Spleen (tissue), 11 donors: Measurements from ENCODE around the gene BMF. TPM values are rescaled to one million over a fixed set of nuclear protein-coding genes. Genes with fewer than 3 reads are reported as not detected.

Experiments
- DNase-seq: peaks from one replicate; pipeline ENCODE4 v3.0.0-alpha.2; 2020
- H3K27ac ChIP-seq, 8 donors: fragments of 200-600 bp; sonication (generic) in 7 of 8; 1 replicate in 4 of 8; 2 replicates in 4 of 8; pipeline versions ENCODE4 v1.5.0 to v1.8.0; 2016 to 2021; ENCODE audit warnings: inconsistent platforms in 4 of 8, mild to moderate bottlenecking in 4 of 8, moderate library complexity in 1 of 8
- H3K27me3 ChIP-seq, 7 donors: fragments of 200-600 bp; sonication (generic) in 6 of 7; replicated peaks in 1 of 7; 1 replicate in 4 of 7; 2 replicates in 3 of 7; pipeline versions ENCODE4 v1.5.0 to v1.8.0; 2016 to 2021; ENCODE audit warnings: inconsistent platforms in 3 of 7, mild to moderate bottlenecking in 1 of 7
- H3K36me3 ChIP-seq, 6 donors: fragments of 200-600 bp; sonication (generic) in 5 of 6; 1 replicate in 4 of 6; 2 replicates in 2 of 6; pipeline versions ENCODE4 v1.5.0 to v1.8.0; 2016 to 2021; ENCODE audit warnings: inconsistent platforms in 2 of 6
- H3K4me1 ChIP-seq, 6 donors: fragments of 200-600 bp; sonication (generic) in 5 of 6; 1 replicate in 3 of 6; 2 replicates in 3 of 6; pipeline versions ENCODE4 v1.5.0 to v1.8.0; 2016 to 2021; ENCODE audit warnings: inconsistent platforms in 3 of 6
- H3K4me3 ChIP-seq, 8 donors: fragments of 200-600 bp; sonication (generic) in 7 of 8; 1 replicate in 4 of 8; 2 replicates in 4 of 8; pipeline versions ENCODE4 v1.5.0 to v1.8.0; 2016 to 2021; ENCODE audit warnings: inconsistent platforms in 4 of 8, mild to moderate bottlenecking in 4 of 8, moderate library complexity in 2 of 8
- H3K9me3 ChIP-seq, 8 donors: fragments of 200-600 bp; sonication (generic) in 7 of 8; 1 replicate in 4 of 8; 2 replicates in 4 of 8; pipeline versions ENCODE4 v1.5.0 to v1.8.0; 2016 to 2021; ENCODE audit warnings: inconsistent platforms in 4 of 8
- CTCF ChIP-seq, 11 experiments: fragments of 200-600 bp in 7 of 11; fragments of 450-650 bp in 4 of 11; sonication (generic) in 4 of 11; IDR thresholded peaks in 8 of 11; conservative IDR thresholded peaks in 3 of 11; 1 replicate in 7 of 11; 2 replicates in 4 of 11; pipeline versions ENCODE4 v1.4.0 to v1.8.0; 2016 to 2021; ENCODE audit warnings: antibody characterized with exemption in 11 of 11, inconsistent platforms in 4 of 11, mild to moderate bottlenecking in 1 of 11
- POLR2A ChIP-seq, 3 donors: fragments of 450-650 bp; IDR thresholded peaks; one replicate each; pipeline ENCODE4 v1.5.1; 2017; ENCODE audit warnings: antibody characterized with exemption in 3 of 3, mild to moderate bottlenecking in 1 of 3
- POLR2AphosphoS5 ChIP-seq, 3 donors: sonication (generic); formaldehyde crosslinking; IDR thresholded peaks; one replicate each; pipeline ENCODE4 v1.5.1; 2017; ENCODE audit warnings: antibody characterized with exemption in 3 of 3
- WGBS, 5 donors: extraction: QIAGEN DNeasy Blood & Tissue Kit in 3 of 5; methylation state at CpG; one replicate each; pipeline versions ENCODE4 v1.1.5 to v1.1.7; 2013 to 2018; 5-methylcytosine and 5-hydroxymethylcytosine counted together
- intact Hi-C: fragments of 100-400 bp; cut with DNase I; formaldehyde crosslinking; loops from one replicate; pipeline ENCODE4 v1.15.0; 2023; ENCODE audit warnings: low total_unique reads
- polyA plus RNA-seq, 3 donors: library from polyadenylated mRNA; stranded (reverse); fragments of 200-250 nt; gene quantifications; one replicate each; pipeline ENCODE4 v1.2.1, GENCODE V29; 2013
- total RNA-seq, 7 donors: library from RNA; depleted of rRNA in 3 of 7; stranded (reverse); fragments of >200 nt in 3 of 7; fragmentation: NEBNext Ultra II Directional in 4 of 7; extraction: Animal tissue kit (Norgen Biotek cat#: 25700) in 4 of 7; gene quantifications; one replicate each; pipeline versions ENCODE4 v1.1.0 to v1.2.1, GENCODE V29; 2016 to 2021
- donor health status: healthy with polysubstance abuse.
- donor health status: DM: no; HTN: no; CAD: no; lungs with moderate emphysema.
- donor health status: DM: no; HTN: no; CAD: no.
- donor health status: Bipolar disorder and iron deficiency.
- donor health status: healthy.
- donor health status: DM: no; HTN: no; CAD: no.
- donor health status: DM: yes; HTN: yes; CAD: no.

BMF gene
- total and polyA plus RNA-seq, 10 donors: 16.9 to 77.9 (median 33.3) TPM

- H3K36me3 ChIP-seq: no peaks in the 10 kb centered on the region
- no peak overlapping the region for H3K4me3 ChIP-seq
- DNase-seq: no peak
- intact Hi-C loops: no loop called here
- H3K27ac ChIP-seq: no peak overlapping the region
- TF ChIP-seq CTCF (IDR thresholded peaks at IDR 0.05 in 8 of 11, conservative IDR thresholded peaks at IDR 0.05 in 3 of 11): no peak
- TF ChIP-seq POLR2A (IDR thresholded peaks at IDR 0.05): no peak
- no peak for TF ChIP-seq POLR2AphosphoS5 (IDR thresholded peaks at IDR 0.05)
- no peaks in the 10 kb centered on the region for H3K4me1 ChIP-seq
- H3K9me3 ChIP-seq: no peaks in the 10 kb centered on the region
- WGBS, 5 donors: 77 to 87% (median 84%) methylated on average over 9 of the region's 9 CpGs
- H3K27me3 ChIP-seq: peaks cover 0 to 3% (median 0%) of the 10 kb centered on the region in 7 donors
Measured at GRCh38 chr15:40134885-40135284, 26.2 kb upstream of the BMF start.

GRCh38 chr15:40133544-40133943 is 24.9 kb upstream of the BMF start:
- Histone ChIP-seq H3K27ac (no peak overlapping the region), H3K27me3 (peaks cover 0 to 9% (median 0%) of the 10 kb centered on the region in 7 donors), H3K9me3 (no peaks in the 10 kb centered on the region), H3K4me1 (no peaks in the 10 kb centered on the region), H3K4me3 (no peak overlapping the region), H3K36me3 (no peaks in the 10 kb centered on the region)
- no peak for DNase-seq
- WGBS, 5 donors: 92 to 95% (median 95%) methylated on average over 13 of the region's 13 CpGs
- TF ChIP-seq CTCF (IDR thresholded peaks at IDR 0.05 in 8 of 11, conservative IDR thresholded peaks at IDR 0.05 in 3 of 11) (no peak), POLR2AphosphoS5 (IDR thresholded peaks at IDR 0.05) (no peak), POLR2A (IDR thresholded peaks at IDR 0.05) (no peak)
- intact Hi-C loops: no loop called here

GRCh38 chr15:40130799-40131502 is 22.3 kb upstream of the BMF start:
- intact Hi-C loops: no loop called here
- no peak for DNase-seq
- Histone ChIP-seq H3K27ac (no peak overlapping the region), H3K4me1 (no peaks in the 10 kb centered on the region), H3K4me3 (no peak overlapping the region), H3K27me3 (peaks cover 0 to 10% (median 0%) of the 10 kb centered on the region in 7 donors), H3K9me3 (no peaks in the 10 kb centered on the region), H3K36me3 (no peaks in the 10 kb centered on the region)
- TF ChIP-seq CTCF (IDR thresholded peaks at IDR 0.05 in 8 of 11, conservative IDR thresholded peaks at IDR 0.05 in 3 of 11) (no peak), POLR2AphosphoS5 (IDR thresholded peaks at IDR 0.05) (no peak), POLR2A (IDR thresholded peaks at IDR 0.05) (no peak)
- 87 to 93% (median 88%) methylated on average over 19 of the region's 19 CpGs for WGBS, 5 donors

DNA sequence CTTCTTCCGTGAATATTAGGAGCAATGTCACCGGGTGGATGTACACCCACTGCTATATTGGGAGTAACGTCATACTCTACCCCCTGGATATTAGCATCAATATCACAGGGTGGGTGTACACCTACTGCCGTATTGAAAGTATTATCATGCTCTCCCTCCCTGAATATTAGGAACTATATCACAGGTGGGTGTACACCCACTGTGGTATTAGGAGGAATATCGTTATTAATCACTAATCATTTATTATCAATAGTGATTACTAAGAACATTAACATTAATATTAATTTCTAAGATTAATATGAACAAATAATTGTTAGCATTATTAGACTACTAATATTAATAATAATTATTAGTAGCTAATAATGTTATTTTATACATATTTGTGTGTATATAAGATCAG is 21.4 kb upstream of the BMF start:
- Histone ChIP-seq H3K4me3 (no peak overlapping the region), H3K9me3 (no peaks in the 10 kb centered on the region), H3K36me3 (no peaks in the 10 kb centered on the region), H3K4me1 (no peaks in the 10 kb centered on the region), H3K27me3 (peaks cover 0 to 10% (median 0%) of the 10 kb centered on the region in 7 donors), H3K27ac (no peak overlapping the region)
- intact Hi-C loops: no loop called here
- no peak for DNase-seq
- 84 to 92% (median 88%) methylated on average over 5 of the region's 5 CpGs for WGBS, 5 donors
- TF ChIP-seq POLR2AphosphoS5 (IDR thresholded peaks at IDR 0.05) (no peak), POLR2A (IDR thresholded peaks at IDR 0.05) (no peak), CTCF (IDR thresholded peaks at IDR 0.05 in 8 of 11, conservative IDR thresholded peaks at IDR 0.05 in 3 of 11) (no peak)
